H9 (cell line): Measurements from ENCODE around the gene CCPG1. TPM values are rescaled to one million over a fixed set of nuclear protein-coding genes. Genes with fewer than 3 reads are reported as not detected.

Source experiments
- DNase-seq: peaks from one replicate; pipeline ENCODE4 v3.0.0-alpha.2; 2017
- H2AFZ ChIP-seq: one replicate; pipeline ENCODE4 v1.6.1; 2013; ENCODE audit warnings: mild to moderate bottlenecking, low read length, control low read depth, moderate library complexity
- H2AK5ac ChIP-seq: 2 replicates; pipeline ENCODE4 v1.6.1; 2013; ENCODE audit warnings: low read length, control low read depth, mixed read lengths; ENCODE audit not compliant: insufficient read length
- H2BK120ac ChIP-seq: one replicate; pipeline ENCODE4 v1.6.1; 2013; ENCODE audit warnings: low read depth, mild to moderate bottlenecking, low read length, control low read depth, inconsistent platforms; ENCODE audit not compliant: poor library complexity, severe bottlenecking
- H2BK12ac ChIP-seq: 2 replicates; pipeline ENCODE4 v1.6.1; 2013; ENCODE audit warnings: low read length, control low read depth, mixed read lengths, low read depth; ENCODE audit not compliant: insufficient read length
- H2BK15ac ChIP-seq: 2 replicates; pipeline ENCODE4 v1.6.1; 2013; ENCODE audit warnings: low read depth, low read length, control low read depth
- H2BK20ac ChIP-seq: one replicate; pipeline ENCODE4 v1.6.1; 2013; ENCODE audit warnings: low read depth, mild to moderate bottlenecking, low read length, control low read depth, inconsistent platforms; ENCODE audit not compliant: poor library complexity, severe bottlenecking
- H2BK5ac ChIP-seq: 2 replicates; pipeline ENCODE4 v1.6.1; 2013; ENCODE audit warnings: low read length, control low read depth, mixed read lengths; ENCODE audit not compliant: insufficient read length
- H3K14ac ChIP-seq: 2 replicates; pipeline ENCODE4 v1.6.1; 2013; ENCODE audit warnings: low read length, control low read depth; ENCODE audit not compliant: insufficient read depth
- H3K18ac ChIP-seq: 2 replicates; pipeline ENCODE4 v1.6.1; 2013; ENCODE audit warnings: low read depth, mild to moderate bottlenecking, mixed read lengths, low read length, control low read depth; ENCODE audit not compliant: insufficient read length
- H3K23ac ChIP-seq: 2 replicates; pipeline ENCODE4 v1.6.1; 2013; ENCODE audit warnings: low read length, control low read depth, mixed read lengths, low read depth; ENCODE audit not compliant: insufficient read length
- H3K23me2 ChIP-seq: 2 replicates; pipeline ENCODE4 v1.6.1; 2013; ENCODE audit warnings: low read depth, mild to moderate bottlenecking, mixed read lengths, low read length, control low read depth; ENCODE audit not compliant: insufficient read length, poor library complexity, severe bottlenecking
- H3K27ac ChIP-seq: 2 replicates; pipeline ENCODE4 v1.5.1; 2013; ENCODE audit warnings: low read length, control low read depth, mixed read lengths, low read depth; ENCODE audit not compliant: insufficient read length
- H3K27me3 ChIP-seq: 2 replicates; pipeline ENCODE4 v1.6.1; 2013; ENCODE audit warnings: low read length, control low read depth, inconsistent platforms; ENCODE audit not compliant: insufficient read depth
- H3K4ac ChIP-seq: 2 replicates; pipeline ENCODE4 v1.6.1; 2013; ENCODE audit warnings: low read depth, mild to moderate bottlenecking, control low read depth, inconsistent platforms, low read length, moderate library complexity
- H3K4me1 ChIP-seq: 2 replicates; pipeline ENCODE4 v1.6.1; 2013; ENCODE audit warnings: low read length, control low read depth, inconsistent platforms; ENCODE audit not compliant: insufficient read depth
- H3K4me2 ChIP-seq: 2 replicates; pipeline ENCODE4 v1.6.1; 2013; ENCODE audit warnings: low read length, control low read depth, mixed read lengths; ENCODE audit not compliant: insufficient read length, insufficient read depth
- H3K56ac ChIP-seq: 2 replicates; pipeline ENCODE4 v1.6.1; 2013; ENCODE audit warnings: low read depth, mild to moderate bottlenecking, mixed read lengths, low read length, control low read depth; ENCODE audit not compliant: insufficient read length
- H3K79me1 ChIP-seq: 2 replicates; pipeline ENCODE4 v1.6.1; 2013; ENCODE audit warnings: low read depth, mild to moderate bottlenecking, moderate library complexity, low read length, control low read depth, inconsistent platforms; ENCODE audit not compliant: insufficient read depth, poor library complexity, severe bottlenecking
- H3K79me2 ChIP-seq: 2 replicates; pipeline ENCODE4 v1.6.1; 2013; ENCODE audit warnings: low read length, control low read depth, inconsistent platforms; ENCODE audit not compliant: insufficient read depth
- H3K9ac ChIP-seq: 2 replicates; pipeline ENCODE4 v1.6.1; 2013; ENCODE audit warnings: low read length, control low read depth, mixed read lengths; ENCODE audit not compliant: insufficient read length; ENCODE audit errors: extremely low read depth
- H3K9me3 ChIP-seq: one replicate; pipeline ENCODE4 v1.6.1; 2013; ENCODE audit warnings: low read depth, low read length, inconsistent platforms; ENCODE audit not compliant: control insufficient read depth
- H3T11ph ChIP-seq: one replicate; pipeline ENCODE4 v1.6.1; 2013; ENCODE audit warnings: mild to moderate bottlenecking, low read length, control low read depth, inconsistent platforms
- H4K20me1 ChIP-seq: one replicate; pipeline ENCODE4 v1.6.1; 2013; ENCODE audit not compliant: control insufficient read depth, insufficient read length, insufficient read depth
- H4K5ac ChIP-seq: 2 replicates; pipeline ENCODE4 v1.6.1; 2013; ENCODE audit warnings: low read depth, mild to moderate bottlenecking, mixed read lengths, low read length, control low read depth; ENCODE audit not compliant: insufficient read length
- H4K8ac ChIP-seq: replicated peaks from 2 replicates; pipeline ENCODE4 v1.6.1; 2013; ENCODE audit warnings: low read length, control low read depth, mixed read lengths, low read depth; ENCODE audit not compliant: insufficient read length
- H4K91ac ChIP-seq: 2 replicates; pipeline ENCODE4 v1.6.1; 2013; ENCODE audit warnings: low read depth, mild to moderate bottlenecking, moderate library complexity, mixed read lengths, low read length, control low read depth; ENCODE audit not compliant: insufficient read length
- H3K27ac Mint-ChIP-seq, 3 experiments: 2 replicates in 2 of 3; 3 replicates in 1 of 3; pipeline ENCODE4 v1.8.0; 2020 to 2021; ENCODE audit warnings: mixed read lengths in 3 of 3, mild to moderate bottlenecking in 1 of 3, moderate library complexity in 1 of 3
- H3K27me3 Mint-ChIP-seq: 2 replicates; pipeline ENCODE4 v1.8.0; 2021; ENCODE audit warnings: low read depth, mild to moderate bottlenecking, moderate library complexity, mixed read lengths
- H3K36me3 Mint-ChIP-seq, 3 experiments: 2 replicates in 2 of 3; 3 replicates in 1 of 3; pipeline ENCODE4 v1.8.0; 2020 to 2021; ENCODE audit warnings: low read depth in 3 of 3, mixed read lengths in 3 of 3; ENCODE audit not compliant: insufficient read depth in 1 of 3
- H3K4me1 Mint-ChIP-seq, 2 experiments: 2 replicates each; pipeline ENCODE4 v1.8.0; 2020; ENCODE audit warnings: mixed read lengths in 2 of 2
- H3K4me3 Mint-ChIP-seq, 2 experiments: 2 replicates in 1 of 2; 3 replicates in 1 of 2; pipeline ENCODE4 v1.8.0; 2020 to 2021; ENCODE audit warnings: mild to moderate bottlenecking in 2 of 2, mixed read lengths in 2 of 2, moderate library complexity in 1 of 2
- H3K9me3 Mint-ChIP-seq, 2 experiments: 2 replicates in 1 of 2; 3 replicates in 1 of 2; pipeline ENCODE4 v1.8.0; 2020; ENCODE audit warnings: mild to moderate bottlenecking in 2 of 2, mixed read lengths in 2 of 2, moderate library complexity in 1 of 2
- WGBS: extraction: QIAGEN DNeasy Blood & Tissue Kit; methylation state at CpG from one replicate; pipeline ENCODE4 v1.1.7; 2013; ENCODE audit warnings: missing lambda C conversion rate, low lambda C conversion rate, mixed read lengths; ENCODE audit not compliant: insufficient read length; ENCODE audit errors: extremely low coverage; 5-methylcytosine and 5-hydroxymethylcytosine counted together
- total RNA-seq: library from RNA; stranded (reverse); gene quantifications from 2 replicates; pipeline ENCODE4 v1.2.1, GENCODE V29; 2021
- TF ChIP-seq, protein P1 (sequence below): fragments of 200-600 bp; sonication (generic); conservative IDR thresholded peaks from 3 replicates; pipeline ENCODE4 v1.8.0; 2021; ENCODE audit warnings: antibody characterized with exemption, mild to moderate bottlenecking

Gene CCPG1
- total RNA-seq, 1 experiment from 2014 or later, result 9.0 TPM

DNA sequence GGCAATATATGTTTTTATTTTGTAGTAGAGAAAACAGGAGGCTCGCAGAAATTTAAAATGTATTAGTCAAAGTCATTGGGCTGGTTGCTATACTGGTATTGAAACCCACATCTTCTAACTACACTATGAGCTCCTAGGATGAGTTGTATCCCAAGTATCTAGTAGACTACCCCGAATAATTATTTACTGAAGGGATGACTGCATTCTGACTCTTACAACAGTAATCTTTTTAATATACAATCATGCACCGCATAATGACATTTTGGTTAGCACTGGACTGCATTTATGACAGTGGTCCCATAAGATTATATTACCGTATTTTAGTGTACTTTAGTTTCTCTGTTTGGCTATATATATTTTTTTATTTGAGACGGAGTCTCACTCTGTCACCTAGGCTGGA, 73.8 kb downstream of the CCPG1 start:
- Histone ChIP-seq H2BK15ac (no peak overlapping the region), H2BK5ac (no peak overlapping the region), H3K9me3 (no peaks in the 10 kb centered on the region), H2BK120ac (no peak overlapping the region), H3K79me2 (no peaks in the 10 kb centered on the region), H4K20me1 (no peaks in the 10 kb centered on the region), H3K23me2 (no peaks in the 10 kb centered on the region), H3K4me1 (no peaks in the 10 kb centered on the region), H3K4ac (no peak overlapping the region), H4K91ac (no peak overlapping the region), H2BK20ac (no peak overlapping the region), H3K4me2 (no peak overlapping the region), H3K18ac (no peak overlapping the region), H3K56ac (no peak overlapping the region), H3K27me3 (no peaks in the 10 kb centered on the region), H3K9ac (no peak overlapping the region), H3K27ac (no peak overlapping the region), H4K5ac (no peak overlapping the region), H3K79me1 (no peaks in the 10 kb centered on the region), H2AK5ac (no peak overlapping the region), H4K8ac (no peak overlapping the region), H3K14ac (no peak overlapping the region), H3T11ph (no peak overlapping the region), H2AFZ (no peak overlapping the region), H2BK12ac (no peak overlapping the region), H3K23ac (no peak overlapping the region)
- TF ChIP-seq, protein P1, sequence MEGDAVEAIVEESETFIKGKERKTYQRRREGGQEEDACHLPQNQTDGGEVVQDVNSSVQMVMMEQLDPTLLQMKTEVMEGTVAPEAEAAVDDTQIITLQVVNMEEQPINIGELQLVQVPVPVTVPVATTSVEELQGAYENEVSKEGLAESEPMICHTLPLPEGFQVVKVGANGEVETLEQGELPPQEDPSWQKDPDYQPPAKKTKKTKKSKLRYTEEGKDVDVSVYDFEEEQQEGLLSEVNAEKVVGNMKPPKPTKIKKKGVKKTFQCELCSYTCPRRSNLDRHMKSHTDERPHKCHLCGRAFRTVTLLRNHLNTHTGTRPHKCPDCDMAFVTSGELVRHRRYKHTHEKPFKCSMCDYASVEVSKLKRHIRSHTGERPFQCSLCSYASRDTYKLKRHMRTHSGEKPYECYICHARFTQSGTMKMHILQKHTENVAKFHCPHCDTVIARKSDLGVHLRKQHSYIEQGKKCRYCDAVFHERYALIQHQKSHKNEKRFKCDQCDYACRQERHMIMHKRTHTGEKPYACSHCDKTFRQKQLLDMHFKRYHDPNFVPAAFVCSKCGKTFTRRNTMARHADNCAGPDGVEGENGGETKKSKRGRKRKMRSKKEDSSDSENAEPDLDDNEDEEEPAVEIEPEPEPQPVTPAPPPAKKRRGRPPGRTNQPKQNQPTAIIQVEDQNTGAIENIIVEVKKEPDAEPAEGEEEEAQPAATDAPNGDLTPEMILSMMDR, result no peak
- Mint-ChIP-seq H3K27ac (no peak overlapping the region), H3K27me3 (no peaks in the 10 kb centered on the region), H3K9me3 (no peaks in the 10 kb centered on the region), H3K4me3 (no peak overlapping the region), H3K4me1 (no peaks in the 10 kb centered on the region), H3K36me3 (no peaks in the 10 kb centered on the region)
- WGBS, result no CpG with 5 or more reads among the region's 5 CpGs
- no peak for DNase-seq
